PC-3 (cell line): ENCODE results near the gene SLC35F3.

Experiments used
- EZH2 ChIP-seq: fragments of 300-600 bp; sonication (generic); IDR thresholded peaks from one replicate; pipeline ENCODE4 v1.6.1; 2017; ENCODE audit warnings: antibody characterized with exemption, mild to moderate bottlenecking, low read length; ENCODE audit not compliant: unreplicated experiment
- TF ChIP-seq, protein P1 (sequence below): fragments of 300-600 bp; sonication (generic); conservative IDR thresholded peaks from 2 replicates; pipeline ENCODE4 v1.5.1; 2017; ENCODE audit warnings: antibody characterized with exemption, low read depth, mild to moderate bottlenecking, low read length

GRCh38 chr1:234311414-234311813 lies 406.9 kb downstream of the SLC35F3 start:
- TF ChIP-seq, protein P1, sequence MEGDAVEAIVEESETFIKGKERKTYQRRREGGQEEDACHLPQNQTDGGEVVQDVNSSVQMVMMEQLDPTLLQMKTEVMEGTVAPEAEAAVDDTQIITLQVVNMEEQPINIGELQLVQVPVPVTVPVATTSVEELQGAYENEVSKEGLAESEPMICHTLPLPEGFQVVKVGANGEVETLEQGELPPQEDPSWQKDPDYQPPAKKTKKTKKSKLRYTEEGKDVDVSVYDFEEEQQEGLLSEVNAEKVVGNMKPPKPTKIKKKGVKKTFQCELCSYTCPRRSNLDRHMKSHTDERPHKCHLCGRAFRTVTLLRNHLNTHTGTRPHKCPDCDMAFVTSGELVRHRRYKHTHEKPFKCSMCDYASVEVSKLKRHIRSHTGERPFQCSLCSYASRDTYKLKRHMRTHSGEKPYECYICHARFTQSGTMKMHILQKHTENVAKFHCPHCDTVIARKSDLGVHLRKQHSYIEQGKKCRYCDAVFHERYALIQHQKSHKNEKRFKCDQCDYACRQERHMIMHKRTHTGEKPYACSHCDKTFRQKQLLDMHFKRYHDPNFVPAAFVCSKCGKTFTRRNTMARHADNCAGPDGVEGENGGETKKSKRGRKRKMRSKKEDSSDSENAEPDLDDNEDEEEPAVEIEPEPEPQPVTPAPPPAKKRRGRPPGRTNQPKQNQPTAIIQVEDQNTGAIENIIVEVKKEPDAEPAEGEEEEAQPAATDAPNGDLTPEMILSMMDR: no peak
- TF ChIP-seq EZH2: no peak
